Neural cell (in vitro differentiated cells): ENCODE results near the gene P3H3. TPM values are rescaled to one million over a fixed set of nuclear protein-coding genes. Genes with fewer than 3 reads are reported as not detected.

Source experiments
- H2AFZ ChIP-seq: fragments of 200-600, 300-800 bp; sonication (generic), shearing (Covaris generic); 2 replicates; pipeline ENCODE4 v1.6.0; 2014; ENCODE audit warnings: low read depth, mild to moderate bottlenecking, antibody characterized with exemption, low read length, moderate library complexity
- H3F3A ChIP-seq: fragments of 200-600 bp; shearing (Covaris generic); 2 replicates; pipeline ENCODE4 v1.6.1; 2016; ENCODE audit warnings: mild to moderate bottlenecking, moderate library complexity, mixed read lengths, antibody characterized with exemption, low read length; ENCODE audit not compliant: insufficient read depth, poor library complexity, severe bottlenecking
- H3K27ac ChIP-seq: fragments of 200-600, 300-800 bp; sonication (generic), shearing (Covaris generic); 2 replicates; pipeline ENCODE4 v1.5.1; 2014; ENCODE audit warnings: mild to moderate bottlenecking, low read length, moderate library complexity
- H3K27me3 ChIP-seq: fragments of 300-800, 200-600 bp; sonication (generic), shearing (Covaris generic); 2 replicates; pipeline ENCODE4 v1.6.0; 2014; ENCODE audit warnings: mild to moderate bottlenecking, low read depth, low read length, moderate library complexity; ENCODE audit not compliant: insufficient read depth
- H3K36me3 ChIP-seq: fragments of 300-800, 200-600 bp; sonication (generic), shearing (Covaris generic); 2 replicates; pipeline ENCODE4 v1.5.1; 2014; ENCODE audit warnings: mild to moderate bottlenecking, antibody characterized with exemption, low read length, moderate library complexity; ENCODE audit not compliant: insufficient read depth
- H3K4me2 ChIP-seq: fragments of 300-800, 200-600 bp; sonication (generic), shearing (Covaris generic); 2 replicates; pipeline ENCODE4 v1.6.0; 2014; ENCODE audit warnings: mild to moderate bottlenecking, low read length
- H3K4me3 ChIP-seq: fragments of 300-800, 200-600 bp; sonication (generic), shearing (Covaris generic); 2 replicates; pipeline ENCODE4 v1.5.1; 2014; ENCODE audit warnings: mild to moderate bottlenecking, low read length, moderate library complexity
- H3K79me2 ChIP-seq: fragments of 200-600 bp; shearing (Covaris generic); replicated peaks from 2 replicates; pipeline ENCODE4 v1.6.0; 2014; ENCODE audit warnings: mild to moderate bottlenecking, low read length, moderate library complexity; ENCODE audit not compliant: insufficient read depth
- H3K9ac ChIP-seq: fragments of 300-800, 200-600 bp; sonication (generic), shearing (Covaris generic); 2 replicates; pipeline ENCODE4 v1.6.1; 2016; ENCODE audit warnings: mild to moderate bottlenecking, low read length, mixed read lengths
- H3K9me2 ChIP-seq: fragments of 200-600 bp; shearing (Covaris generic); 2 replicates; pipeline ENCODE4 v1.6.1; 2016; ENCODE audit warnings: mild to moderate bottlenecking, low read length, mixed read lengths; ENCODE audit not compliant: insufficient read depth
- H3K9me3 ChIP-seq: fragments of 200-600, 300-800 bp; sonication (generic), shearing (Covaris generic); 2 replicates; pipeline ENCODE4 v1.6.1; 2016; ENCODE audit warnings: mild to moderate bottlenecking, mixed run types, low read length, moderate library complexity, mixed read lengths
- H4K20me1 ChIP-seq: fragments of 200-600 bp; shearing (Covaris generic); 2 replicates; pipeline ENCODE4 v1.6.1; 2016; ENCODE audit warnings: mild to moderate bottlenecking, mixed run types; ENCODE audit not compliant: insufficient read depth
- CTCF ChIP-seq: fragments of 450-650 bp; IDR thresholded peaks from 2 replicates; pipeline ENCODE4 v1.5.1; 2014; ENCODE audit warnings: antibody characterized with exemption, mild to moderate bottlenecking, moderate library complexity; ENCODE audit not compliant: poor library complexity, severe bottlenecking
- EP300 ChIP-seq: fragments of 450-650 bp; conservative IDR thresholded peaks from 2 replicates; pipeline ENCODE4 v1.6.1; 2014; ENCODE audit warnings: antibody characterized with exemption, mild to moderate bottlenecking, moderate library complexity; ENCODE audit not compliant: poor library complexity, severe bottlenecking
- EZH2 ChIP-seq: fragments of 200-600, 300-800 bp; shearing (Covaris generic), sonication (generic); IDR thresholded peaks from 2 replicates; pipeline ENCODE4 v1.6.1; 2014; ENCODE audit warnings: antibody characterized with exemption, low read length, borderline replicate concordance, mild to moderate bottlenecking; ENCODE audit not compliant: insufficient read depth, poor library complexity, severe bottlenecking
- MXI1 ChIP-seq: fragments of 450-650 bp; conservative IDR thresholded peaks from 2 replicates; pipeline ENCODE4 v1.6.1; 2014; ENCODE audit warnings: antibody characterized with exemption, mild to moderate bottlenecking; ENCODE audit not compliant: poor library complexity, severe bottlenecking
- POLR2AphosphoS5 ChIP-seq: IDR thresholded peaks from 2 replicates; pipeline ENCODE4 v1.6.1; 2012
- RAD21 ChIP-seq: fragments of 450-650 bp; conservative IDR thresholded peaks from 2 replicates; pipeline ENCODE4 v1.6.1; 2014; ENCODE audit warnings: antibody characterized with exemption, mild to moderate bottlenecking, moderate library complexity
- SMC3 ChIP-seq: fragments of 450-650 bp; conservative IDR thresholded peaks from 2 replicates; pipeline ENCODE4 v1.6.1; 2014; ENCODE audit warnings: antibody characterized with exemption, mild to moderate bottlenecking, moderate library complexity; ENCODE audit not compliant: poor library complexity
- TAF1 ChIP-seq: IDR thresholded peaks from 2 replicates; pipeline ENCODE4 v1.6.1; 2012; ENCODE audit warnings: low read depth
- polyA plus RNA-seq: library from polyadenylated mRNA; depleted of rRNA; stranded (reverse); fragments of >200 nt; gene quantifications from 2 replicates; pipeline ENCODE4 v1.2.3, GENCODE V29; 2014
- TF ChIP-seq, protein P1 (sequence below): IDR thresholded peaks from 2 replicates; pipeline ENCODE4 v1.6.1; 2012; ENCODE audit warnings: borderline replicate concordance

P3H3 gene
- polyA plus RNA-seq, 1 donor from 2014 or later, result 58.9 TPM

DNA sequence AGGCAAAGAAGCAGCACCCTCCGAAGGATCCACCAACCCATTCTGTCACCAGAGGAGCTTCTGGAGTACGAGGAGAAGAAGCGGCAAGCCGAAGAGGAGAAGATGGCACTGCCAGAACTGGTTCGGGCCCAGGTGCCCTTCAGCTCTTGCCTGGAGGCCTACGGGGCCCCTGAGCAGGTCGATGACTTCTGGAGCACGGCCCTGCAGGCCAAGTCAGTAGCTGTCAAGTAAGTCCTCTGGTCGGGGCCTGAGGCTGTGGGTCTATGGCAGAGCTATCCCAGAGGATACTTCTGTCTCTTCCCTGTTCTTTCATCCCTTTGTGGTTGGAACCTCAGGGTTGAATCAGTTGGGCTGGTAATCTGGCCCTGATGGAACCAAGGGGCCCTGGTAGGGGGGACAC, 33.2 kb downstream of the P3H3 start:
- Histone ChIP-seq H4K20me1 (no peaks in the 10 kb centered on the region), H3K9me3 (no peaks in the 10 kb centered on the region), H2AFZ (no peak overlapping the region), H3K27me3 (no peaks in the 10 kb centered on the region), H3K9me2 (no peaks in the 10 kb centered on the region), H3K79me2 (no peaks in the 10 kb centered on the region), H3K9ac (no peak overlapping the region), H3K36me3 (peaks cover 4% of the 10 kb centered on the region), H3K4me2 (no peak overlapping the region), H3F3A (no peaks in the 10 kb centered on the region), H3K27ac (no peak overlapping the region), H3K4me3 (no peak overlapping the region)
- TF ChIP-seq POLR2AphosphoS5 (no peak), RAD21 (no peak), CTCF (no peak), MXI1 (no peak), TAF1 (no peak)

DNA sequence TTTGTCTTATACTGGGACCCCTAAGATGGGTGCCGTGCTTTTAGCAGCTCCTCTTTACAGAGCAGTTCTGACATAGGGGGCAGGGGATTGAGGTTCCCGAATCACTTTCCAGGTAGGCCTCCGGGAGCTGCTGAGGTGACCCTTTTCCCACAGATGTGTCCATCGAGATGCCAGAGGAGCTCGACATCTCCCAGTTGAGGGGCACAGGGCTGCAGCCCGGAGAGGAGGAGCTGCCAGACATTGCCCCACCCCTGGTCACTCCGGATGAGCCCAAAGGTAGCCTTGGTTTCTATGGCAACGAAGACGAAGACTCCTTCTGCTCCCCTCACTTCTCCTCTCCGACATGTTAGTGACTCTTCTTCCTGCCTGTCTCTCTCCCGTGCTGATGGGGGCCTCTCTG, 34.8 kb downstream of the P3H3 start:
- no peak overlapping the region for H2AFZ ChIP-seq
- no peaks in the 10 kb centered on the region for H4K20me1 ChIP-seq
- H3K4me2 ChIP-seq, result no peak overlapping the region
- no peaks in the 10 kb centered on the region for H3K9me2 ChIP-seq
- no peak overlapping the region for H3K4me3 ChIP-seq
- H3K9ac ChIP-seq, result no peak overlapping the region
- H3K79me2 ChIP-seq, result no peaks in the 10 kb centered on the region
- H3K27me3 ChIP-seq, result no peaks in the 10 kb centered on the region
- peaks cover 3% of the 10 kb centered on the region for H3F3A ChIP-seq
- H3K9me3 ChIP-seq, result no peaks in the 10 kb centered on the region
- no peaks in the 10 kb centered on the region for H3K36me3 ChIP-seq
- no peak for TF ChIP-seq RAD21
- TF ChIP-seq, protein P1, sequence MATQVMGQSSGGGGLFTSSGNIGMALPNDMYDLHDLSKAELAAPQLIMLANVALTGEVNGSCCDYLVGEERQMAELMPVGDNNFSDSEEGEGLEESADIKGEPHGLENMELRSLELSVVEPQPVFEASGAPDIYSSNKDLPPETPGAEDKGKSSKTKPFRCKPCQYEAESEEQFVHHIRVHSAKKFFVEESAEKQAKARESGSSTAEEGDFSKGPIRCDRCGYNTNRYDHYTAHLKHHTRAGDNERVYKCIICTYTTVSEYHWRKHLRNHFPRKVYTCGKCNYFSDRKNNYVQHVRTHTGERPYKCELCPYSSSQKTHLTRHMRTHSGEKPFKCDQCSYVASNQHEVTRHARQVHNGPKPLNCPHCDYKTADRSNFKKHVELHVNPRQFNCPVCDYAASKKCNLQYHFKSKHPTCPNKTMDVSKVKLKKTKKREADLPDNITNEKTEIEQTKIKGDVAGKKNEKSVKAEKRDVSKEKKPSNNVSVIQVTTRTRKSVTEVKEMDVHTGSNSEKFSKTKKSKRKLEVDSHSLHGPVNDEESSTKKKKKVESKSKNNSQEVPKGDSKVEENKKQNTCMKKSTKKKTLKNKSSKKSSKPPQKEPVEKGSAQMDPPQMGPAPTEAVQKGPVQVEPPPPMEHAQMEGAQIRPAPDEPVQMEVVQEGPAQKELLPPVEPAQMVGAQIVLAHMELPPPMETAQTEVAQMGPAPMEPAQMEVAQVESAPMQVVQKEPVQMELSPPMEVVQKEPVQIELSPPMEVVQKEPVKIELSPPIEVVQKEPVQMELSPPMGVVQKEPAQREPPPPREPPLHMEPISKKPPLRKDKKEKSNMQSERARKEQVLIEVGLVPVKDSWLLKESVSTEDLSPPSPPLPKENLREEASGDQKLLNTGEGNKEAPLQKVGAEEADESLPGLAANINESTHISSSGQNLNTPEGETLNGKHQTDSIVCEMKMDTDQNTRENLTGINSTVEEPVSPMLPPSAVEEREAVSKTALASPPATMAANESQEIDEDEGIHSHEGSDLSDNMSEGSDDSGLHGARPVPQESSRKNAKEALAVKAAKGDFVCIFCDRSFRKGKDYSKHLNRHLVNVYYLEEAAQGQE, result no peak
- no peak for TF ChIP-seq EP300
- no peak for TF ChIP-seq SMC3
- TF ChIP-seq MXI1, result no peak
- no peak for TF ChIP-seq EZH2
- TF ChIP-seq TAF1, result no peak
- TF ChIP-seq CTCF, result no peak
- no peak overlapping the region for H3K27ac ChIP-seq
